ENCODE measurements around the gene ABCD4.
"Not testable (repeated sequence)": the region's sequence is repeated elsewhere in the genome, so short reads cannot be mapped to it uniquely, and the experiment has no call there.

ABCD4 gene

GRCh38 chr14:74301594-74302151 is 1.1 kb downstream of the ABCD4 start:
- DNase-seq: no peak

DNA sequence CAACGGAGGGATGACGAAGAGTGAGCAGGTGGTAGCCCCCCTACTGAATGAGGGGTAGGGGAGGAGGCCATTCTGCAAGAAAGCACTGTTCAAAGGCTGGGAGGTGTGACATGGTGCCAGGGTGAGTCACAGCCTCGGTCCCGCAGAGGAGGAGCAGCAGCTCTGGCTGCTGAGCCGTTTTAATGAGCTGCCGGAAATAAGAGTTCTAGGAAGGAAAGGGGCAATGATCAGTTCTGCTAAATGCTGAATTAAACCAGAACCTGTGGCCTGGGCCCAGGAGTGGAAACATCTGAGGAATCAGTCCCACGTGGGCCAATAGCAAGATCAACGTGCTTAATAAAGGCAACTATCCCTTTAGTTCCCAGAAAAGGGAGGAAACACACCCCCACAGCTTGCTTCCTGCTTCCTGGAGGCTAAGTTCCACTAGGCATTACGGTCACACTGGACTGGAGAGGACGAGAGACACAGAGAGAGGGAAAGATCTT is 3.6 kb downstream of the ABCD4 start:
- no peak for DNase-seq

DNA sequence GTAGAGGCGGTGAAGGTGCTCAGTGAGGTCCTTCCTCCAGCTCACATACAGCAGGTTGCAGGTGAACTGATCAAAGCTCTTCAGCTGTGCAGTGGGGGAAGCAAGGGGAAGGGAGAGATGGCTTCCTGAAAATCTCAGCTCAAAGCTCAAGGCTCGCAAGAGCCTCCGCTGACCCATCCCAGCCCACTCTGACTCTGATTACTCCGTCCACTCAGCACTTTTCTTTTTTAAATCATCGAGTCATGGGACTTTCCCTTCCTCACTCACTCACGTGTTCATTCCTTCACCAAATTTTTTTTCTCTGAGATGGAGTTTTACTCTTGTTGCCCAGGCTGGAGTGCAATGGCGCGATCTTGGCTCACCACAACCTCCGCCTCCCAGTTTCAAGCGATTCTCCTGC is 4.7 kb downstream of the ABCD4 start:
- no peak for DNase-seq

- no peak for DNase-seq
Measured at GRCh38 chr14:74296037-74296467, 6.7 kb downstream of the ABCD4 start.

DNA sequence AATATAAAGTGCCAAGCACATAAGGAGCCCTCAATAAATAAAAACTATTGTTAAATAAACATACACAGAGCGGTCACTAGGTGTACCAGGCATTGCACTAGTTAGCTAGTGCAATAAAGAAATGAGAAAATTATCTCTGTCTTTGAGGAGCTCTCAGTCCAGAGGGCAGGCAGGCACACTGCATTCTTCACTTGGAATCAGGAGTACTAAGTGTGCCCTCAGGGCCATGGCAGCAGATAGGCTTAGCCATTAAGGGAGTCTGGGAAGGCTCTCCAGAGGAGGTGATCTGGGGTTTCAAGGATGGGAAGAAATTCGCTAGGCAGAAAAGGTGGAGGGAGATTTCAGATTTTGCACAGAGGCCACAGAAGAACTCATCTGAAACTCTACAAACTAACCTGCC is 9.1 kb downstream of the ABCD4 start:
- DNase-seq: no peak

DNA sequence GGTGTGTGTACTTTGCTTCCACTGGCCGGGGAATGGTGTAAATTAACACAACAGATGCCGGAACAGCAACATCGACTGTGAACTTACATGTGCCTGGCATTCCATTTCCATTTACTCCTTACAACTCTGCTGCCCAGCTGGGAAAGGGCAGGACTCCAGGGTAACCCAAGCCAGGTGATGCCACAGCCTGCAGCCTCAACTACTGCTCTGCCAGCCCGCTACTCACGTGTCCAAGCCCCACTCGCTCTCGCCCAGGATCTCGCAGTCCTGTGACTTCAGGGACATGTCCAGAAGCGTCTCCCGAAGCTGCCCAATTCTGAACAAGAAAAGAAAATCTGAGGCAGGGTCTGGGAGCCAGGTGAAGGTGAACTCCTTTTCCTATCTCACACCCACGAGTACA is 10.7 kb downstream of the ABCD4 start:
- DNase-seq: no peak

DNA sequence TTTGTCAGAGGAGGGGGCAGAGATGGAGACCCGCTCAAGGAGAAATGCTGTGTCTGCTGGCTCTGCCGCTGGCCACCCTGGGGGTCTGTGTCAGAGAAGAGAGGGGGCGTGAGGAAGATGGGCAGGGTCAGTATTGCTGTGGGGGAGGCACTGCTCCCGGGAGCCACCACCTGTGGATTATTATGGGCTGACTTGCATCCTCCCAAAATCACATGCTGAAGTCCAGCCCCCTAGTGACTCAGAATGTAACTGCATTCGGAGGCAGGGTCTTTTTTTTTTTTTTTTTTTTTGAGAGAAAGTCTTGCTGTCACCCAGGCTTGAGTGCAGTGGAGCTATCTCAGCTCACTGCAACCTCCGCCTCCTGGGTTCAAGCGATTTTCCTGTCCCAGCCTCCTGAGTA is 12.3 kb downstream of the ABCD4 start:
- peak; percentile 46 for DNase-seq

GRCh38 chr14:74289801-74290200 is 12.9 kb downstream of the ABCD4 start:
- DNase-seq: no peak

GRCh38 chr14:74286736-74287135 is 16.0 kb downstream of the ABCD4 start:
- no peak for DNase-seq

DNA sequence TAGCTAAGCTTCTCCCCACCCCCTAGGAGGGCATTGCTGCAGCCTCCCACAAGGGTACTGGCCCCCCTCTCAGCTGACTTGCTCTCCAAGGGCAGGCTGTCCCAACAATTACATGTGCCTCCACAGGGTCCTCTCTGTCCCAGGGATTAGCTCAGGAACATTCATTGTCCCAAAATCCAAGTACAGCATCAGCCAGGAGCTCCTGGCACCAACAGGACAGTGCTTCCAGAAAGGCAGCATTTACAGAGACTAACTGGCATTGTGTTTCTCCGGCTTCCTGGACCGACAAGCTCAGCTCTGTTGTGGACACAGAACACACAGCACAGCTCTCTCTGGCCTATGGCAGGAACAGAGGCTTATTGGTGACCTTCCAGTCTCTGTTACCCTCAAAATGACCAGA is 21.7 kb downstream of the ABCD4 start:
- DNase-seq: no peak

DNA sequence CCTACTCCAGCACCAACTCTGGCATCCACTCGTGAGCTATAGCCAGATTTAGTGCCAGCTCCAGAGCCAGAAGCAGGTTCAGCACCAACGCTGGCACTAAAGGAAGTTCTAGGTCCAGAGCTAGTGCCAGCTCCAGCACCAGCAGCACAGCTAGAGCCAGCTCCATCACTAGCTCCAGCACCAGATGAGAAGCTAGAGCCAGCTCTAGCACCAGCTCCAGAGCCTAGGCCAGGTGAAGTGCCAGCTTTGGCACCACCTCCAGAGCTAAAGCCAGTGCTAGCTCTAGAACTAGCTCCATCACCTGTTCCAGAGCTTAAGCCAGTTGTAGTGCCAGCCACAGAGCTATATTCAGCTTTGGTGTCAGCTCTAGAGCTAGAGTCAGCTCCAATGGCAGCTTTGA is 24.7 kb downstream of the ABCD4 start:
- DNase-seq: no peak

- peak; percentile 63 for DNase-seq
Measured at GRCh38 chr14:74275241-74275841, 27.4 kb downstream of the ABCD4 start.

DNA sequence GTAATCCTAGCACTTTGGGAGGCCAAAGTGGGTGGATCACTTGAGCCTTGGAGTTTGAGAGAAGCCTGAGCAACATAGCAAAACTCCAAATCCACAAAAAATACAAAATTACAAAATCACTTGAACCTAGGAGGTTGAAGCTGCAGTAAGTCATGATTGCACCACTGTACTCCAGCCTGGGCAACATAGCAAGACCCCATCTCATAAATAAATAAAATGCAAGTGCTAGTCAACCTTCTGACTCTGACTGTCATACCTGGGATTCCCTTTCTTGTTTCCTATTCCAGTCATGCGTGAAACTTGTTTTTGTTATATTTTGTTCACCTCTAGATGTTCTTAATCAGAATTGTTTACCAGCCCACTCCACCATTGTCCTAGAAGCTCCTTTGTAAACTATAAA is 31.4 kb downstream of the ABCD4 start:
- no peak for DNase-seq

- DNase-seq: not testable (repeated sequence)
Measured at GRCh38 chr14:74270382-74271177, 32.2 kb downstream of the ABCD4 start.

GRCh38 chr14:74267588-74267987 is 35.1 kb downstream of the ABCD4 start:
- DNase-seq: no peak

DNA sequence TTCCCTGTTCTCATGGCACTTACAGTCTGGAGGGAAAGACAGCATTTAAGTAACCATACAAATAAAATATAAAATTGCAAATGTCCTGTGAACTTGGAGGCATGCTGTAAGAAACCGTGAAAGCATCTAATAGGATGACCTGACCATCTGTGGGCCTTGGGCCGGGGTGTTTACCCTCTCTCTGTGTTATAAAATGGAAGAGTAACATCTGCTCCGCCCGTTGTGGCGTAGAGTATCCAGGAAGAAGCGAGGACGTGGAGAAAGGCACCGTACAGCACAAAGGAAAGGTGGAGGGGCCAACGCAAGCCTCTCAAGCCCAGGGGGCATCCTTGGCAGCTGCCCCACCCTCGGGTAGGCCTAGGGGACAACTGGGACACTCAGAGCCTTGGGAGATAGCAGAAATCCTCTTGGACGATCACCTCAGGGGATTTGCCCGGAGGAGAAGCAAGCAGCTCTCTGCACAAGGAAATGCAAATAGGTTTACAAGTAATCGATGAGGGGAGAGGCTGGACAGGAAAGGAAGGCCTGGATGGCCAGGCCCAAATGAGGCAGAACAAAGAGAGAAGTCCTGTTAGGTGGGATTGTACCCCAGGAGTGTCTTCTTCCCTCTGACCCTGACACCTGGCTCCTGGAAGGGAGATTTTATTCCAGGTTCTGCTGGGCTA is 37.3 kb downstream of the ABCD4 start:
- no peak for DNase-seq

- DNase-seq: no peak
Measured at GRCh38 chr14:74263921-74264320, 38.8 kb downstream of the ABCD4 start.

DNA sequence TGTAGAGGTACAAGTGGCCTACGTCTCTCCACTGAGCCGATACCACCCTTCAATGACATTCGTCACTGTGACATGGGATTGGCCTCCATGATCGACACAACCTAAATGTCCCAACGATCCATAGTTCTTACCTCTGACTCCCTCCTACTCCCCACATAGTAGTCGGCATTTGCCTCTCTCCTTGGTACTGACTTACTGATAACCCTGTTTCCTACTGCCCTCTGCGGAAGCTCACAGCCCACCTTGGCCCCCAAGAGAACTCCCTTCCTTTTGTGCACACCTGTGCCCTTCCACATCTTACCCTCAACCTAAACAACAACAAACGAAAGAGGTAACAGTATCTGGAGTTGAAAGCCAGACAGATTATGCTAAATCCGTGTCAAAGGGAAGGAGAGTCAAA is 39.6 kb downstream of the ABCD4 start:
- no peak for DNase-seq

- no peak for DNase-seq
Measured at GRCh38 chr14:74262076-74262475, 40.7 kb downstream of the ABCD4 start.

- no peak for DNase-seq
Measured at GRCh38 chr14:74261288-74261687, 41.4 kb downstream of the ABCD4 start.

DNA sequence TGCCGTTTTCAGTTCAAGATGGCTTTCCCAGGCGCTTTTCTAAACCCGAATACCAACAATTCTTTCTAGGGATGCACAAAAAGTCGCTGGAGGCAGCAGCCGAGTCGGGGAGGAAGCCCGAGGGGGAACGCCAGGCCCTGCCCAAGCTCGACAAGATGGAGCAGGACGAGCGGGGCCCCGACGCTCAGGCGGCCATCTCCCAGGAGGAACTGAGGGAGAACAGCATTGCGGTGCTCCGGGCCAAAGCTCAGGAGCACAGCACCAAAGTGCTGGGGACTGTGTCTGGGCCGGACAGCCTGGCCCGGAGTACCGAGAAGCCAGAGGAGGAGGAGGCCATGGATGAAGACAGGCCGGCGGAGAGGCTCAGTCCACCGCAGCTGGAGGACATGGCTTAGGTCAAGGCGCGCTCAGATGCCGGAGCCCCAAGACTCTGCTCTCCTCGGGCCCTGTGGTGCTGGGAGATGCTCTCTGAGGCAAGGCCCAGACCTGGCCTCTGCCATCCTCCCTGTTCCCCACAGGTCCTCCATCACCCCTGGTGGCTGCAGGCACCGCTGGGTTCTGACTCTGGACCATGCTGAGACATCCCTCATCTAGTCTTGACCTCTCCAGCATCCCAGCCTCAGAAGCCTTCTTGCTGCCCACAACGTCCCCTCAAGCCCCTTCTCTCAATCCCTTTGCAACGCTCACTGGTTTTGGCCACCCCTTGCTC is 42.1 kb downstream of the ABCD4 start:
- no peak for DNase-seq

- no peak for DNase-seq
Measured at GRCh38 chr14:74259513-74259912, 43.2 kb downstream of the ABCD4 start.

DNA sequence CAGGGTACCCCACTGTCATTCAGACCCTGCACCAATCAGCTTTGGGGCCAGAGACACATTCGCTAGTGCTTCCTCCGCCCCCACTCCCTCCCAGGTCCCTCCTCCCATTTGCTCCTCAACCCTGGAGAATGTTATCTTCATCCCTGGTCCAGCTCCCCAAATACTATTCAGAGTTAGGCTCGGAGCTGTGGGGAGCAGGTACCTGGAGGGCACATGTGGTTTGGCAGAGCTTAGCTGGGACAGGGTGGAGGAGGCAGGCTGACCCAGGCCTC is 44.0 kb downstream of the ABCD4 start:
- no peak for DNase-seq

Data from hematopoietic multipotent progenitor cell treated with erythropoietin and hydrocortisone succinate and interleukin-3 and kit ligand, for 6 days (in vitro differentiated cells).